Measurements from ENCODE around the gene CHRD. TPM values are rescaled to one million over a fixed set of nuclear protein-coding genes. Genes with fewer than 3 reads are reported as not detected.

CHRD gene
- polyA plus RNA-seq, 1 of the 3 experiments (the other 2 are of a cell fraction) = 0.95 TPM

DNA sequence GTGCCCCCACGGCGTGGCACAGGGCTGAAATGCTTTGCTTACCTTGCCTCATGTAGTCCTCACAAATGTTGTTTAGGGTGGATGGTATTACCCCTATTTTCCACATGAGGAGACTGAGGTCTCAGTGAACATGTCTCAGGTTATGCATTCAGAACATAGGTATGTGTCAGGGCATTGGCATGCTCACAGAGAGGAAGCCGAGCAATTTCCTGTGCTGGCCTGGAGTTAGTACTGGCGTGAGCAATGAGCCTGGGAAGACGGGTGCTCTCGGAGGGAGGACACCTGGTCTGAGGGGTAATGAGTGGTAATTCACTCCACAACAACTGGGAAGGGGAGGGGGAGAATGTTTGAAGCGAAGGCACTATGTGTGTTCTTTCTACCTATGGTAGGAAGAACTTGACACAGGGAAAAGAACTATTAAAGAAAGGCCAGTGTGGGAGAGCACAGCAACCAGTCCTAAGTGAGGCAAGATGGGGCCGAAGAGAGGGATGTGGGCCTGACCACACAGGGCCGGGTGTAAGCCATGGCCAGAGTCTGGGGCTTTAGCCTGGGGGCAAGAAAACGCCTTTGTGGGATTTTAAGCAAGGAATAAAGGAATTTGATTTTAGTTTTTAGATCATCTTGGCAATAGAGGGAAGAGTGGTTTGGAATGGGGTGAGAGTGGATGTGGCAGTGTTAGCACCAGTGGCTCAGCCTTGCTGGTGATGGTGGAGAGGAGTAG is 47.3 kb upstream of the CHRD start (continued):
- TF ChIP-seq CTCF (IDR thresholded peaks at IDR 0.05) (no peak), FOXJ3 (CRISPR knock-in tag; IDR thresholded peaks at IDR 0.05) (no peak), MEF2A (IDR thresholded peaks at IDR 0.05; ENCODE audit: borderline replicate concordance, low read depth) (no peak), EZH2phosphoT487 (IDR thresholded peaks at IDR 0.05; ENCODE audit: borderline replicate concordance, low read depth) (no peak), FOXM1 (IDR thresholded peaks at IDR 0.05; ENCODE audit: low read depth) (no peak), ELF1 (IDR thresholded peaks at IDR 0.05) (no peak)
- TF ChIP-seq, protein P1, sequence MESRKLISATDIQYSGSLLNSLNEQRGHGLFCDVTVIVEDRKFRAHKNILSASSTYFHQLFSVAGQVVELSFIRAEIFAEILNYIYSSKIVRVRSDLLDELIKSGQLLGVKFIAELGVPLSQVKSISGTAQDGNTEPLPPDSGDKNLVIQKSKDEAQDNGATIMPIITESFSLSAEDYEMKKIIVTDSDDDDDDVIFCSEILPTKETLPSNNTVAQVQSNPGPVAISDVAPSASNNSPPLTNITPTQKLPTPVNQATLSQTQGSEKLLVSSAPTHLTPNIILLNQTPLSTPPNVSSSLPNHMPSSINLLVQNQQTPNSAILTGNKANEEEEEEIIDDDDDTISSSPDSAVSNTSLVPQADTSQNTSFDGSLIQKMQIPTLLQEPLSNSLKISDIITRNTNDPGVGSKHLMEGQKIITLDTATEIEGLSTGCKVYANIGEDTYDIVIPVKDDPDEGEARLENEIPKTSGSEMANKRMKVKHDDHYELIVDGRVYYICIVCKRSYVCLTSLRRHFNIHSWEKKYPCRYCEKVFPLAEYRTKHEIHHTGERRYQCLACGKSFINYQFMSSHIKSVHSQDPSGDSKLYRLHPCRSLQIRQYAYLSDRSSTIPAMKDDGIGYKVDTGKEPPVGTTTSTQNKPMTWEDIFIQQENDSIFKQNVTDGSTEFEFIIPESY (IDR thresholded peaks at IDR 0.05; ENCODE audit: borderline replicate concordance, low read depth) = no peak

DNA sequence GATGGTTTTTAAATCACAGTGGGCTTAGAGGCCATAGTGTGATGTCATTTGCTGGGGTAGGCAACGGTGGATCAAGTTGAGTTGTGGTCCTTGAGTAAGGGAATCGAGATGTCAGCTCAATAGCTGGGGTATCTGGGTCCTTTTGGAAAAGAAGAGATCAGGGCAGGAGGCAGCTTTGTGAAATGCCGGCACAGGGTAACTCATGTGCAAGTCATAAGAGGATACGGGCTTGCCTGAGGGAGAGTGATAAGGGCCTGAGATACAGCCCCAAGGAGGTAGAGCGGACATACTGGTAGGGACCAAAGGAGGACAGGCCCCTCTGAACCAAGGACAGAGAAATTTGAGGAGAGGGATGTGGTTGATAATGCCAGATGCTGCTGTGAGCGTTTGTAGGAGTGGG is 46.7 kb upstream of the CHRD start:
- ChIA-PET CTCF (no interaction called here), POLR2A (no interaction called here)
- DNase-seq = no peak
- H3K9ac ChIP-seq = peak overlapping the region; percentile 53
- H3K27ac ChIP-seq (ENCODE audit: low read depth in 2 of 2, low read length in 1 of 2) = peak overlapping the region; percentile 41 to 90
- H3K36me3 ChIP-seq (replicated peaks in 1 of 2; ENCODE audit: control insufficient read depth in 1 of 2, insufficient read depth in 2 of 2, low read length in 1 of 2) = peaks cover 53 to 62% of the 10 kb centered on the region in 2 experiments
- peaks cover 23% of the 10 kb centered on the region for H4K20me1 ChIP-seq (ENCODE audit: insufficient read depth)
- H3K27me3 ChIP-seq (ENCODE audit: insufficient read depth) = no peaks in the 10 kb centered on the region
- H3F3A ChIP-seq (replicated peaks; ENCODE audit: insufficient read depth) = peaks cover 72% of the 10 kb centered on the region
- no peak for TF ChIP-seq MEF2A (IDR thresholded peaks at IDR 0.05; ENCODE audit: borderline replicate concordance, low read depth)
- no peak for TF ChIP-seq NRF1 (IDR thresholded peaks at IDR 0.05; ENCODE audit: low read depth, low read length)
- no peak for TF ChIP-seq FOXM1 (IDR thresholded peaks at IDR 0.05; ENCODE audit: low read depth)
- no peak for TF ChIP-seq EZH2phosphoT487 (IDR thresholded peaks at IDR 0.05; ENCODE audit: borderline replicate concordance, low read depth)
- TF ChIP-seq GABPA (IDR thresholded peaks at IDR 0.05; ENCODE audit: low read depth) = no peak
- no peak for TF ChIP-seq RXRA (IDR thresholded peaks at IDR 0.05; ENCODE audit: borderline replicate concordance, low read depth)
- no peak for TF ChIP-seq RAD21 (IDR thresholded peaks at IDR 0.05; ENCODE audit: low read length)
- no peak for TF ChIP-seq JUND (IDR thresholded peaks at IDR 0.05)
- TF ChIP-seq RFX5 (IDR thresholded peaks at IDR 0.05; ENCODE audit: low read length) = no peak
- no peak for TF ChIP-seq MXI1 (IDR thresholded peaks at IDR 0.05; ENCODE audit: low read depth, low read length)
- TF ChIP-seq POLR2AphosphoS5 (IDR thresholded peaks at IDR 0.05; ENCODE audit: low read depth, low read length) = no peak
- TF ChIP-seq USF2 (IDR thresholded peaks at IDR 0.05; ENCODE audit: borderline replicate concordance, low read depth, low read length) = no peak
- no peak for TF ChIP-seq GATA2 (CRISPR knock-in tag; IDR thresholded peaks at IDR 0.05)
- TF ChIP-seq, protein P2, sequence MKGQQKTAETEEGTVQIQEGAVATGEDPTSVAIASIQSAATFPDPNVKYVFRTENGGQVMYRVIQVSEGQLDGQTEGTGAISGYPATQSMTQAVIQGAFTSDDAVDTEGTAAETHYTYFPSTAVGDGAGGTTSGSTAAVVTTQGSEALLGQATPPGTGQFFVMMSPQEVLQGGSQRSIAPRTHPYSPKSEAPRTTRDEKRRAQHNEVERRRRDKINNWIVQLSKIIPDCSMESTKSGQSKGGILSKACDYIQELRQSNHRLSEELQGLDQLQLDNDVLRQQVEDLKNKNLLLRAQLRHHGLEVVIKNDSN (IDR thresholded peaks at IDR 0.05; ENCODE audit: borderline replicate concordance, low read depth) = no peak
- TF ChIP-seq, protein P3, sequence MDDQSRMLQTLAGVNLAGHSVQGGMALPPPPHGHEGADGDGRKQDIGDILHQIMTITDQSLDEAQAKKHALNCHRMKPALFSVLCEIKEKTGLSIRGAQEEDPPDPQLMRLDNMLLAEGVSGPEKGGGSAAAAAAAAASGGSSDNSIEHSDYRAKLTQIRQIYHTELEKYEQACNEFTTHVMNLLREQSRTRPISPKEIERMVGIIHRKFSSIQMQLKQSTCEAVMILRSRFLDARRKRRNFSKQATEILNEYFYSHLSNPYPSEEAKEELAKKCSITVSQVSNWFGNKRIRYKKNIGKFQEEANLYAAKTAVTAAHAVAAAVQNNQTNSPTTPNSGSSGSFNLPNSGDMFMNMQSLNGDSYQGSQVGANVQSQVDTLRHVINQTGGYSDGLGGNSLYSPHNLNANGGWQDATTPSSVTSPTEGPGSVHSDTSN (IDR thresholded peaks at IDR 0.05) = no peak
- no peak for TF ChIP-seq SIN3A (IDR thresholded peaks at IDR 0.05; ENCODE audit: borderline replicate concordance, low read depth, low read length)
- no peak for TF ChIP-seq CHD2 (IDR thresholded peaks at IDR 0.05; ENCODE audit: low read length, partially characterized antibody)
- no peak for TF ChIP-seq IRF3 (IDR thresholded peaks at IDR 0.05; ENCODE audit: low read depth, low read length)
- WGBS (ENCODE audit: low lambda C conversion rate) = 95% methylated on average over 6 of the region's 6 CpGs
- H2AFZ ChIP-seq (ENCODE audit: low read depth) = no peak overlapping the region
- peaks cover 59% of the 10 kb centered on the region for H3K79me2 ChIP-seq (ENCODE audit: insufficient read depth)
- H3K9me2 ChIP-seq = no peaks in the 10 kb centered on the region
- no peaks in the 10 kb centered on the region for H3K9me3 ChIP-seq
- no peak overlapping the region for H3K4me3 ChIP-seq (ENCODE audit: low read depth in 2 of 2, low read length in 1 of 2)
- peak overlapping the region; percentile 48 for H3K4me2 ChIP-seq
- H3K4me1 ChIP-seq (ENCODE audit: control insufficient read depth in 1 of 2, insufficient read depth in 2 of 2, low read depth in 1 of 2, low read length in 1 of 2) = peaks cover 28 to 45% of the 10 kb centered on the region in 2 experiments; a peak in 3 of 4 replicates
